K562 (cell line): ENCODE results near the gene AP3M1. TPM values are rescaled to one million over a fixed set of nuclear protein-coding genes. Genes with fewer than 3 reads are reported as not detected.

Experiments used
- GABPB1 ChIP-seq: sonication (generic); formaldehyde crosslinking; IDR thresholded peaks from 2 replicates; pipeline ENCODE4 v1.8.0; 2022; ENCODE audit warnings: mild to moderate bottlenecking, missing genetic modification reagents
- GABPB2 ChIP-seq: fragments of 250-450 bp; sonication (Bioruptor Pico); conservative IDR thresholded peaks from 2 replicates; pipeline ENCODE4 v1.5.1; 2021; ENCODE audit warnings: mild to moderate bottlenecking
- NR2C2 ChIP-seq, 2 experiments: fragments of 200-800 bp in 1 of 2; sonication (Bioruptor generic) in 1 of 2; sonication (generic) in 1 of 2; formaldehyde crosslinking in 1 of 2; IDR thresholded peaks; 2 replicates each; pipeline versions ENCODE4 v1.6.1 to v1.8.0; 2016 to 2022; ENCODE audit warnings: mild to moderate bottlenecking in 1 of 2, missing compliant biosample characterization in 1 of 2, missing genetic modification characterization in 1 of 2, missing genetic modification reagents in 1 of 2
- POLR2G ChIP-seq: fragments of 200-400 bp; formaldehyde crosslinking; IDR thresholded peaks from 2 replicates; pipeline ENCODE4 v1.6.1; 2017; ENCODE audit warnings: low read depth, mild to moderate bottlenecking, antibody characterized with exemption, low read length, moderate library complexity
- PREB ChIP-seq: sonication (generic); formaldehyde crosslinking; IDR thresholded peaks from 2 replicates; pipeline ENCODE4 v1.8.1; 2023; ENCODE audit warnings: mild to moderate bottlenecking, missing genetic modification reagents
- RNF219 ChIP-seq: fragments of 250-450 bp; sonication (Bioruptor Pico); IDR thresholded peaks from 2 replicates; pipeline ENCODE4 v1.5.0; 2022; ENCODE audit warnings: mild to moderate bottlenecking
- polyA plus RNA-seq, 8 experiments: library from polyadenylated mRNA; depleted of rRNA in 4 of 8; stranded (reverse) in 5 of 8; unstranded in 3 of 8; fragments of >200 nt; fragmentation: Nextera tagmentation in 2 of 8; fragmentation: Illumina TruSeq in 1 of 8; extraction: Ambion mirVana in 2 of 8; extraction: Trizol in 1 of 8; gene quantifications; 2 replicates each; pipeline versions ENCODE4 v1.2.1 to v1.2.3, GENCODE V29; 2011 to 2014; ENCODE audit warnings: inconsistent platforms in 1 of 8, missing spikeins in 1 of 8
- total RNA-seq, 7 experiments: library from RNA; depleted of rRNA in 6 of 7; stranded (reverse); fragments of >200 nt in 6 of 7; fragmentation: Illumina TruSeq in 2 of 7; extraction: Trizol in 2 of 7; gene quantifications; 2 replicates each; pipeline versions ENCODE4 v1.2.1 to v1.2.3, GENCODE V29; 2011 to 2021; ENCODE audit warnings: low replicate concordance in 1 of 7

AP3M1 gene
- total and polyA plus RNA-seq, 9 of the 15 experiments (the other 6 are each of a cell fraction or from before 2014, with no cell fraction given): 44.3 to 135 (median 67.6) TPM

- TF ChIP-seq GABPB1 (peak; percentile 65), PREB (no peak), GABPB2 (CRISPR knock-in tag) (no peak), NR2C2 (CRISPR knock-in tag; IDR thresholded peaks at IDR 0.05) (no peak), NR2C2 (tag; IDR thresholded peaks at IDR 0.05) (peak; percentile 31; the same call in 1 of the 2 replicates), POLR2G (peak; percentile 88), RNF219 (no peak)
These were observed 606 bp upstream of the AP3M1 start, which contains the start of gene ADK (continued) for GRCh38 chr10:74150990-74151878.
